GM18505 (cell line): ENCODE results near the gene DLAT.

ENCODE experiments used
- ATAC-seq: cut with Tn5 transposase; IDR thresholded peaks from one replicate; pipeline ENCODE4 v1.9.1; 2021; ENCODE audit not compliant: unreplicated experiment
- POLR2A ChIP-seq: IDR thresholded peaks from 4 replicates; pipeline ENCODE4 v1.6.1; 2011; ENCODE audit warnings: borderline replicate concordance; ENCODE audit not compliant: insufficient read depth, insufficient read length; ENCODE audit errors: extremely low read depth

DLAT gene

GRCh38 chr11:112097734-112098528, 72.7 kb downstream of the DLAT start:
- no peak for TF ChIP-seq POLR2A
- ATAC-seq: no peak

GRCh38 chr11:112100462-112100861, 75.3 kb downstream of the DLAT start:
- ATAC-seq: no peak
- no peak for TF ChIP-seq POLR2A

- no peak for TF ChIP-seq POLR2A
- no peak for ATAC-seq
Observed at GRCh38 chr11:112103446-112103845, 78.2 kb downstream of the DLAT start.

DNA sequence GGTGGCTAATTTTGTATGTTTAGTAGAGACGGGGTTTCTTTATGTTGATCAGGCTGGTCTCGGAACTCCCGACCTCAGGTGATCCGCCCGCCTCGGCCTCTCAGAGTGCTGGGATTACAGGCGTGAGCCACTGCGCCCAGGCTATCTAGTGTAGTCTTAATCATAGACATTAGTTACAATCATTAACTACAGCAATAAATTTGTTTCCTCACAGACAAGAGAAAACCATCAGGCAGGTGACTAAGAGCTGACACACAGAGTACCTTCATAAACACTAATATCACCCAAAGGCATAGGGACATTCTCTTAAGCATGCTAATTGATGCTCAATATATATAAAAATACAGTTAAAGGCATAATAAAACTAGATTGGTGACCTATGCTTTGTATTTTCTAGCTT, 80.9 kb downstream of the DLAT start:
- TF ChIP-seq POLR2A: no peak
- no peak for ATAC-seq
